Activated naive CD8-positive, alpha-beta T cell treated with anti-CD3 and anti-CD28 coated beads for 36 hours (primary cell): ENCODE data around the gene TENM3. TPM values are rescaled to one million over a fixed set of nuclear protein-coding genes. Genes with fewer than 3 reads are reported as not detected.

Experiments
- DNase-seq: peaks from one replicate; pipeline ENCODE4 v3.0.0; 2021
- H3K27ac Mint-ChIP-seq: one replicate; pipeline ENCODE4 v1.8.0; 2022; ENCODE audit warnings: mild to moderate bottlenecking, moderate library complexity, mixed read lengths
- H3K27me3 Mint-ChIP-seq: one replicate; pipeline ENCODE4 v1.8.0; 2022; ENCODE audit warnings: mild to moderate bottlenecking, mixed read lengths
- H3K36me3 Mint-ChIP-seq: one replicate; pipeline ENCODE4 v1.8.0; 2021; ENCODE audit warnings: mild to moderate bottlenecking, mixed read lengths
- H3K4me1 Mint-ChIP-seq: one replicate; pipeline ENCODE4 v1.8.0; 2021; ENCODE audit warnings: mixed read lengths
- H3K4me3 Mint-ChIP-seq: one replicate; pipeline ENCODE4 v1.8.0; 2022; ENCODE audit warnings: mild to moderate bottlenecking, moderate library complexity, mixed read lengths
- H3K9me3 Mint-ChIP-seq: one replicate; pipeline ENCODE4 v1.8.0; 2022; ENCODE audit warnings: mixed read lengths
- total RNA-seq, 2 experiments: library from RNA; stranded (reverse); gene quantifications; one replicate each; pipeline ENCODE4 v1.2.3, GENCODE V29; 2021

TENM3 gene
- total RNA-seq, 2 experiments from 2014 or later, result not detected

GRCh38 chr4:182548156-182548555 is 305.0 kb downstream of the TENM3 start:
- H3K4me1 Mint-ChIP-seq, result no peaks in the 10 kb centered on the region
- no peaks in the 10 kb centered on the region for H3K36me3 Mint-ChIP-seq
- H3K9me3 Mint-ChIP-seq, result no peaks in the 10 kb centered on the region
- DNase-seq, result no peak
- no peak overlapping the region for H3K27ac Mint-ChIP-seq
- H3K27me3 Mint-ChIP-seq, result peaks cover 13% of the 10 kb centered on the region
- H3K4me3 Mint-ChIP-seq, result no peak overlapping the region

GRCh38 chr4:182549356-182549755 is 306.2 kb downstream of the TENM3 start:
- Mint-ChIP-seq H3K4me3 (no peak overlapping the region), H3K9me3 (no peaks in the 10 kb centered on the region), H3K27me3 (peaks cover 15% of the 10 kb centered on the region), H3K4me1 (no peaks in the 10 kb centered on the region), H3K27ac (no peak overlapping the region), H3K36me3 (no peaks in the 10 kb centered on the region)
- DNase-seq, result no peak

GRCh38 chr4:182552948-182553347 is 309.7 kb downstream of the TENM3 start:
- no peak overlapping the region for H3K4me3 Mint-ChIP-seq
- no peaks in the 10 kb centered on the region for H3K36me3 Mint-ChIP-seq
- no peak for DNase-seq
- H3K27ac Mint-ChIP-seq, result no peak overlapping the region
- H3K4me1 Mint-ChIP-seq, result no peaks in the 10 kb centered on the region
- peaks cover 11% of the 10 kb centered on the region for H3K27me3 Mint-ChIP-seq
- no peaks in the 10 kb centered on the region for H3K9me3 Mint-ChIP-seq

- DNase-seq, result no peak
- no peaks in the 10 kb centered on the region for H3K36me3 Mint-ChIP-seq
- no peak overlapping the region for H3K4me3 Mint-ChIP-seq
- no peaks in the 10 kb centered on the region for H3K4me1 Mint-ChIP-seq
- no peaks in the 10 kb centered on the region for H3K9me3 Mint-ChIP-seq
- peaks cover 7% of the 10 kb centered on the region for H3K27me3 Mint-ChIP-seq
- H3K27ac Mint-ChIP-seq, result no peak overlapping the region
These were observed 310.5 kb downstream of the TENM3 start for GRCh38 chr4:182553653-182554052.

- Mint-ChIP-seq H3K4me1 (no peaks in the 10 kb centered on the region), H3K4me3 (no peak overlapping the region), H3K27ac (no peak overlapping the region), H3K36me3 (no peaks in the 10 kb centered on the region), H3K27me3 (peaks cover 7% of the 10 kb centered on the region), H3K9me3 (no peaks in the 10 kb centered on the region)
- DNase-seq, result no peak
These were observed 311.5 kb downstream of the TENM3 start for GRCh38 chr4:182554736-182555135.

- Mint-ChIP-seq H3K27ac (no peak overlapping the region), H3K36me3 (no peaks in the 10 kb centered on the region), H3K4me1 (no peaks in the 10 kb centered on the region), H3K27me3 (peaks cover 17% of the 10 kb centered on the region), H3K9me3 (no peaks in the 10 kb centered on the region), H3K4me3 (no peak overlapping the region)
- DNase-seq, result no peak
These were observed 312.8 kb downstream of the TENM3 start for GRCh38 chr4:182555997-182556418.

GRCh38 chr4:182556580-182556979 is 313.4 kb downstream of the TENM3 start:
- Mint-ChIP-seq H3K4me3 (no peak overlapping the region), H3K27me3 (peaks cover 17% of the 10 kb centered on the region), H3K27ac (no peak overlapping the region), H3K9me3 (no peaks in the 10 kb centered on the region), H3K36me3 (no peaks in the 10 kb centered on the region), H3K4me1 (no peaks in the 10 kb centered on the region)
- DNase-seq, result no peak

- Mint-ChIP-seq H3K4me1 (no peaks in the 10 kb centered on the region), H3K27me3 (peaks cover 28% of the 10 kb centered on the region), H3K9me3 (no peaks in the 10 kb centered on the region), H3K36me3 (no peaks in the 10 kb centered on the region), H3K4me3 (no peak overlapping the region), H3K27ac (no peak overlapping the region)
- DNase-seq, result no peak
These were observed 317.2 kb downstream of the TENM3 start for GRCh38 chr4:182560358-182560757.

GRCh38 chr4:182562350-182562749 is 319.1 kb downstream of the TENM3 start:
- H3K4me1 Mint-ChIP-seq, result no peaks in the 10 kb centered on the region
- H3K27me3 Mint-ChIP-seq, result peaks cover 29% of the 10 kb centered on the region
- H3K27ac Mint-ChIP-seq, result no peak overlapping the region
- H3K4me3 Mint-ChIP-seq, result no peak overlapping the region
- H3K36me3 Mint-ChIP-seq, result no peaks in the 10 kb centered on the region
- no peaks in the 10 kb centered on the region for H3K9me3 Mint-ChIP-seq
- DNase-seq, result no peak

- Mint-ChIP-seq H3K27me3 (peaks cover 37% of the 10 kb centered on the region), H3K9me3 (no peaks in the 10 kb centered on the region), H3K36me3 (no peaks in the 10 kb centered on the region), H3K4me1 (no peaks in the 10 kb centered on the region), H3K4me3 (no peak overlapping the region), H3K27ac (no peak overlapping the region)
- DNase-seq, result no peak
These were observed 321.6 kb downstream of the TENM3 start for GRCh38 chr4:182564724-182565369.

- no peaks in the 10 kb centered on the region for H3K4me1 Mint-ChIP-seq
- H3K27me3 Mint-ChIP-seq, result peaks cover 27% of the 10 kb centered on the region
- no peaks in the 10 kb centered on the region for H3K36me3 Mint-ChIP-seq
- no peak for DNase-seq
- no peak overlapping the region for H3K27ac Mint-ChIP-seq
- H3K9me3 Mint-ChIP-seq, result no peaks in the 10 kb centered on the region
- H3K4me3 Mint-ChIP-seq, result no peak overlapping the region
These were observed 323.9 kb downstream of the TENM3 start for GRCh38 chr4:182567119-182567518.

- H3K4me3 Mint-ChIP-seq, result no peak overlapping the region
- no peak overlapping the region for H3K27ac Mint-ChIP-seq
- no peaks in the 10 kb centered on the region for H3K36me3 Mint-ChIP-seq
- no peaks in the 10 kb centered on the region for H3K4me1 Mint-ChIP-seq
- DNase-seq, result no peak
- no peaks in the 10 kb centered on the region for H3K9me3 Mint-ChIP-seq
- H3K27me3 Mint-ChIP-seq, result peaks cover 9% of the 10 kb centered on the region
These were observed 326.4 kb downstream of the TENM3 start for GRCh38 chr4:182569561-182569960.

GRCh38 chr4:182574706-182575105 is 331.5 kb downstream of the TENM3 start:
- Mint-ChIP-seq H3K27ac (no peak overlapping the region), H3K9me3 (no peaks in the 10 kb centered on the region), H3K36me3 (no peaks in the 10 kb centered on the region), H3K4me1 (no peaks in the 10 kb centered on the region), H3K4me3 (no peak overlapping the region), H3K27me3 (peaks cover 9% of the 10 kb centered on the region)
- no peak for DNase-seq

- Mint-ChIP-seq H3K4me1 (no peaks in the 10 kb centered on the region), H3K9me3 (no peaks in the 10 kb centered on the region), H3K36me3 (no peaks in the 10 kb centered on the region), H3K4me3 (no peak overlapping the region), H3K27me3 (peaks cover 9% of the 10 kb centered on the region), H3K27ac (no peak overlapping the region)
- no peak for DNase-seq
These were observed 332.0 kb downstream of the TENM3 start for GRCh38 chr4:182575225-182575624.

- H3K27ac Mint-ChIP-seq, result no peak overlapping the region
These were observed 333.5 kb downstream of the TENM3 start for GRCh38 chr4:182576601-182577289.

GRCh38 chr4:182577411-182577810 is 334.2 kb downstream of the TENM3 start:
- DNase-seq, result no peak
- Mint-ChIP-seq H3K27ac (no peak overlapping the region), H3K4me3 (no peak overlapping the region), H3K4me1 (no peaks in the 10 kb centered on the region), H3K9me3 (no peaks in the 10 kb centered on the region), H3K27me3 (peaks cover 12% of the 10 kb centered on the region), H3K36me3 (no peaks in the 10 kb centered on the region)

More at GRCh38 chr4:182576601-182577289, 333.5 kb downstream of the TENM3 start:
- no peaks in the 10 kb centered on the region for H3K9me3 Mint-ChIP-seq
- peaks cover 9% of the 10 kb centered on the region for H3K27me3 Mint-ChIP-seq
- no peaks in the 10 kb centered on the region for H3K36me3 Mint-ChIP-seq
- H3K4me3 Mint-ChIP-seq, result no peak overlapping the region
- no peak for DNase-seq
- no peaks in the 10 kb centered on the region for H3K4me1 Mint-ChIP-seq
